NCI-H1417 treated with DMSO at 0.1 percent for 48 hours (cell line): ENCODE measurements around the gene MUC5AC.

Experiments
- DNase-seq: peaks from one replicate; lab custom pipeline; 2025; lab: John Stamatoyannopoulos, UW

MUC5AC gene

DNA sequence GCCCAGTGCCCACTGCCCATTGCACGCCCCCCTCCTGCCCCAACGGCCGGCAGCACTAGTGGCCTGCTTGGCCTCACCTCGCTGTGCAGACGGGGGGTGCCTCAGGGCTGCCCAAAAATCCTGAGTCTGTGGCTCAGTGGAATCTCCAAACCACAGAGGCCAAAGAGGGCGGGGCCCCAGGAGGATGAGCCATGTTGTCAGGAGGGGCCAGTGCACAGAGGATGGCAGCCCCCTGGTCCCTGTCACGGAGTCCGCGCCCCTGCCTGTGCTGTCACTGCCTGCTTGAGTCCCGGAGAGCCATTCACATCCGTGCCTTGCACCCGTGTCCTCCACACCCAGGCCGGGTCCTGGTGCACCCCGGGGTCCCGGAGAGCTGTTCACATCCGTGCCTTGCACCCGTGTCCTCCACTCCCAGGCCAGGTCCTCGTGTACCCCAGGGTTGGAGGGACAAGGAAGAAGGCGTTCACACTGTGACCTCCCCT is 36.4 kb upstream of the MUC5AC start:
- DNase-seq = no peak

- no peak for DNase-seq
Observed at GRCh38 chr11:1121813-1122663, 35.7 kb upstream of the MUC5AC start.

- DNase-seq = no peak
Observed at GRCh38 chr11:1122664-1123002, 35.1 kb upstream of the MUC5AC start.

DNA sequence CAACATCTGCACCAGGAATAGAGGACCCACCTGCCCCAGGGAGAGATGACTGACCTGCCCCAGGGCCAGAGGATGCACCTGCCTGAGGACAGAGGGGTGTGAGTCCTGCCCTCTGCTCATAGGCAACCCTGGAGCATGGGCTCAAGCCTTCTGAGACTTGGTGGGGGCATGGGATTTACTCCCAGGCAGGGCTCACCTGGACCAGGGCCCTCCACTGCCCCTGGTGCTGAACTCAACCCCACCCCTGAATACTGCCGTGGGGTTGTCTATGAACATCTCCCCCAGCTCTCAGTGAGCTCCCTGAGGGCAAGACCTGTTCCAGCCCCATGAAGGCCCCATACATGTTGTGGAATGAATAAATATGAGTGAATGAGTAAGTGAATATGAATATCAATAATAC is 33.8 kb upstream of the MUC5AC start:
- no peak for DNase-seq

DNA sequence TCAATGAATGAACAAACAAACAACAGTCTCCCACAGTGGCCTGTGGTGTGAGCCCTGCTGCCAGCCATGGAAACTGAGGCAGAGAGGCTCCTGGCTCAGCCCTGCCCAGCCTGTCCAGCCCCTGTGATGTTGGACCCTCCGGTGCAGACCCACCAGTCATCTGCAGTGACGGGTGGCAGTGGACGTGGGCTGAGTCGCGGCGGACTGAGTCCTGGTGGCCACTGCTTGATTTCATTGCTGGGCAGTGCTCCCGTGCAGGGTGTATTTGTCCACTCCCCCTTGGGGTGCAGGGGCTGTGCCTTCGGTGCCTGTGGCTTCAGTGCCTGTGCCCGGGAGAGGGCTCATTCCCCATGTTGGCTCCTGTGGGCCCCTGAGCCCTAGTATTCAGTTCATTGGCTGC is 31.9 kb upstream of the MUC5AC start:
- no peak for DNase-seq

- DNase-seq = no peak
Observed at GRCh38 chr11:1126491-1126926, 31.2 kb upstream of the MUC5AC start.

DNA sequence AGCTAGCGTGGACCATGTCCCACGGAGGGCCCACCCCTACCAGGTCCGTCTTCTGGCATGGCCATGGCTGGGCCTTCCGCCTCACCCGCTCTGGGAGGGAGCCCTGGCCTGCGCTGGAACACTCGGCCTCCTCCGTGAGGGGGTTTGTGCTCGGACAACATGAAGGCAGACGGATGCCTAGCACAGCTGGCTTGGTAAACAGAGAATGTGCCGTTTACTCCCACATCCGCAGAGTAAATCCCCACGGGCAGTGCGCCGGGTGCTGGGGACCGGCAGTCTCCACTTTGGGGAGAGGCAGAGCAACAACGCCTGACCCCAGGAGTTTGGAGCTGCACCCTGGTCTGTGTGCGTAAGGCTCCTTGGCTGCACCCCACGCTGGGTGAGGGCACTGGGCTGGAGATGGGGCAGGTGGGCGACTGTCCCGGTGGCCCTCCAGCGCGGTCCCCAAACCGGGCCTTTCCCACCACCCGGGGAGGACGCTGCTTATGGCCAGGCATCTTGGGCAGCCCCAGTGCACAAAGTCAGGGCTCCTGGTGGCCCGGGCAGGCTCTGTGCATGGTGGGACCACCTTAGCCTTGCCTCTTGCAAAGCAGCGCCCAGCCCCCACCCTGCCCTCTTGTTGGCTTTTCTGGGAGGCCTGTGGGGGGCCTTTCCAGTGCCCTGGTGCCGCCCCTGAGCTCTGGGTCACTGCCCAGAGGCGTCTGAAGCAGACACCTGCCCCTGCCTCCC is 30.7 kb upstream of the MUC5AC start:
- no peak for DNase-seq

GRCh38 chr11:1127664-1128162 is 30.0 kb upstream of the MUC5AC start:
- no peak for DNase-seq

DNA sequence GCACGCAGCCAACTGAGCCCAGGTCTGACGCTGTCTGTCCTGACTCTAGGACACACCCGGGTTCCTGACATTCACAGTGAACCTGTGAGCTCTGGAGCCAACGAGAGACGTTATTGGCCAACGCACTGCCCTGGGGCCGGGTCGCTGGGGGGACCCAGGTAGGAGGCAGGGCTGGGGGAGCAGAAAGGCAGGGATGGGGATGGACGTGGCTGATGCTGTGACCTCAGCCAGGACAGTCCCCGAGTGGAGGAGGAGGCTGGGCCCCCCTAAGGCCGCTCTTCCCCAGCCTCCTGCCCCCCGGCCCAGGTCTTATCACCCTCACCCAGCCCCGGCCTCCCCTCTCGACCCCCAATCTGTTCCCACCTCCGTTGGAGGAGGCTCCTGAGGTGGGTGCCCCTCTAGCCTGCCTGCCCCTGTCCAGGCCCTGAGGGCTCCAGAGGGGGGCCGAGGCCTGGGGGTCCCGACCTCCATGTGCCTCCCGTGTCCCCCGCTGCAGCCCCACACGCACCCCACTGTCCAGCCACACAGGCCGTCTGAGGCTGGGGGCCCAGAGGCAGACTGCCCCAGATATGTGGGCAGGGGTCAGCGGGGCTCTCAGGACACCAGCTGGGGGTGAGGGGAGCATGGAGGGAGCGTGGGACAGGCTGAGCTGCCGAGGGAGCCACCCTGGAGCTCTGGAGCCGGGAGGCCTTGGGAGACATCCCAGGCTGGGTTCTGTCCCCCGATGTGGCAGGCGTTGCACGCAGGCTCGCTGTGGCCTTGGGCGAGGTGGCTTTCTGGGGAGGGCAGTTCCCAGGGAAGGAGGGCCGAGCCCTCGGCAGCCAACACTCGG is 29.2 kb upstream of the MUC5AC start:
- DNase-seq = no peak

GRCh38 chr11:1129143-1129610 is 28.6 kb upstream of the MUC5AC start:
- no peak for DNase-seq

GRCh38 chr11:1129611-1130160 is 28.1 kb upstream of the MUC5AC start:
- DNase-seq = no peak

DNA sequence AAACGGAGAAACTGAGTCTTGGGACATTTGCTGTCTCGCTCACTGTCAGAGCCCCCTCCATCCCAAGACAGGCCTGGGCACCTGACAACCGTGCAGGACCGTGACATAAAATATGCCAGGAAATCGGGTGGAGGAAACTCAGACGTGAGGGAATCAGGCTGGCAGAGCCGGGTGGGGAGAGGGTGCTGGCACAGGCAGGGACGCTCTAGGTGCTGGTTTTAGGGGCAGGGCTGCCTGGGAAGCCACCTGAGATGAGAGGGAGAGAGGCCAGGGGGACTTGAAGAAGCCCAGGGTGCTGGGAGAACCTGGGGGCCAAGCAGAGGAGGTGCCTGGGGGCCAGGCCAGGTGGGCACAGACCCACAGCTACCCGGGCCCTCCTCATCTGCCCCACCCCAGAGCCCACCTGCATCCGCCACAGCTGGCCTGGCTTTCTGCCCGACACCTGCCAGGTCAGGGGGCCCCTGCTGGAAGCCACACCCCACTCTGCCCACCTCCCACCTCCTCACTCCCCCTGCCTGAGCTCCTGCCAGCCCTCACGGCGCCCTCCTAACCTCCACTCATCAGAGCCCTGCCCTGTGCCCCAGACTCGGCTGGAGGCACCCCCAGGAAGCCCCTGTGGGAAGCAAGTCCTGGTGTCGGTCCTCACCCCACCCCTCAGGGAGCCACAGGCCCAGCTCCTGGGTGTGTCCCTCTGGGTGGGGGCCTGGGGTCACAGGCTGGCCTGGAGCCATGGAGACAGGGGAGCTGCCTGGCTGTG is 27.3 kb upstream of the MUC5AC start:
- no peak for DNase-seq

GRCh38 chr11:1131033-1131911 is 26.5 kb upstream of the MUC5AC start:
- no peak for DNase-seq

GRCh38 chr11:1134848-1135445 is 22.8 kb upstream of the MUC5AC start:
- no peak for DNase-seq

GRCh38 chr11:1138097-1138496 is 19.7 kb upstream of the MUC5AC start:
- DNase-seq = no peak

DNA sequence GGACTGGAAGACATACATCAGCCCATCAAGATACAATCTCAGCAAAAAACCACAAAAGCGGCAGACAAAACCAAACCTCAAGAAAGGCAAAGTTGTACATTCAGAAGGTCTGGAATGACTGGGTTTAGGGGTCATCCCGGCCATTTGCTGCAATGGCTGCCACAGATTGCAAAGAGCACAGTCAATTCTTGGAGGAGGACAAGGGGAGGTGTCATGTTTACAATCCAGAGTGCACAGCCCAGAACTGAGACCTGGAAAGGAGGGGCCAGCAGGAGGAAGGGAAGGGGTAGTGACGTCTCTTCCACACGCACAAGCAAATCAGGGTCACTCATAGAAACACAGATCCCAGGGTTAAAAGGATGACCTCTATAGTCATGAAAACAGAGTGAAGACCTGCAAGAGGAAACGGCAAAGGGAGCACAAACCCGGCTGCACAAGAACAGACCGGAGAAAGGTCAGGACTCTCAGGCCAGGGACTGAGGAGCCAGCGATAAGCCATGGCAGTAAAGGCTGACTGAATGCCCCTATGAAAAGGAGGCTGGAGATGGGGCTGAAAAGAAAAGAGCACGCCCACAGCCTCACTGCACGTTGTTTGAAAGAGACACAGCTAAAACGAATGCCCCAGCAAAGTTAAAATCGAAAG is 18.2 kb upstream of the MUC5AC start:
- DNase-seq = no peak

DNA sequence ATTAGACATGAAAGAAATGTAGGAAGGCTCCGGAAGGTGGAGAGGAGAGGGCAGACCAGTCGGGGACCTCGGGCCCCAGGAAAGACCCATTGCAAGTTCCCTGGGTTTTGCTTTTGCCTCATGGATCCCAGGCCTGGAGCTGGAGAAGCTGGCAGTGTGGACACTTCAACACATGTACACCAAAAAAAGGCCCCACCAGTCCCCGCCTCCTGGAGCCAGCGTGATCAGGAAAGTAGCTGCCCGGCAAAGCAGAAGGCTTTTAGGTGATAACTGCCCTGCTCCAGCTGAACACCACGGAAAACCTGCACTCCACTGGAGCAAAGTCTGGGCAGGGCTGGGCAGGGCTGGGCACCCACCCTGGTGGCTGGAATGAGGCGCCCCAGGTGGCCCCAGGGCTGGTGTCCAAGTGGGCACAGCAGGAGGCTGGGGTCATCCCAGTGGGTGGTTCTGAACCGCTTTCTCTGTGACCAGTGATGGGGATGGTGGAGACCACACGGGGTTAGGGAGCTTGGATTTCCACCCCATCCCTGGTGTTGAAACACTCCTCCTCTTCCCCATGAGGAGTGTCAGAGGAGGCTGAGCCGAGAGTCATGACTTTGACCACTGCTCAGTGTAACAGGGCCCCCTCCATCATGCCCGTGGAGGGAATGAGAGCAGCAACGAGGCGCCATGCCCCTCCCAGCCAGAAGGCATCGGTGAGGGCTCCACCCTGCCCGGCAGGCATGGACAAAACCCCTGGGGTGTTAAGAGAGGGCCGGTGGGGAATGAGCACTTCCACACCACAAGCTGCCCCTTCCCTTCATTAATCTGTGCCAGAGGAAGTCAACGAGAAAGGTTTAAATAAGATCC is 16.9 kb upstream of the MUC5AC start:
- no peak for DNase-seq

GRCh38 chr11:1146365-1146764 is 11.4 kb upstream of the MUC5AC start:
- no peak for DNase-seq
